GM12878 (cell line): ENCODE results near the gene LHFPL4.

Experiments
- ASH2L ChIP-seq: fragments of 300-600, 200-600 bp; sonication (generic); IDR thresholded peaks from 2 replicates; pipeline ENCODE4 v1.6.1; 2017; ENCODE audit warnings: low read depth, mild to moderate bottlenecking, borderline replicate concordance
- CHD1 ChIP-seq: IDR thresholded peaks from 2 replicates; pipeline ENCODE4 v1.6.1; 2012; ENCODE audit warnings: low read depth, low read length, improper control_type of control experiment
- EZH2 ChIP-seq: IDR thresholded peaks from 2 replicates; pipeline ENCODE4 v1.6.1; 2012; ENCODE audit warnings: low read depth, mild to moderate bottlenecking, control low read depth, inconsistent platforms, low read length, borderline replicate concordance; ENCODE audit not compliant: control insufficient read depth
- HDAC6 ChIP-seq: fragments of 200-600 bp; sonication (generic); IDR thresholded peaks from one replicate; pipeline ENCODE4 v1.8.0; 2017; ENCODE audit warnings: antibody characterized with exemption; ENCODE audit not compliant: unreplicated experiment
- PBX3 ChIP-seq: IDR thresholded peaks from 2 replicates; pipeline ENCODE4 v1.6.1; 2011; ENCODE audit warnings: mild to moderate bottlenecking, low read depth, low read length, moderate library complexity; ENCODE audit not compliant: insufficient replicate concordance
- ZSCAN29 ChIP-seq: fragments of 450-650 bp; IDR thresholded peaks from 2 replicates; pipeline ENCODE4 v1.6.1; 2017; ENCODE audit warnings: mild to moderate bottlenecking, moderate library complexity
- TF ChIP-seq, protein P1 (sequence below), 3 experiments: IDR thresholded peaks in 2 of 3; conservative IDR thresholded peaks in 1 of 3; 2 replicates each; pipeline ENCODE4 v1.5.1; 2011; ENCODE audit warnings: low read depth in 3 of 3, low read length in 3 of 3, mild to moderate bottlenecking in 3 of 3, control low read depth in 2 of 3, moderate library complexity in 2 of 3, inconsistent platforms in 1 of 3, mixed read lengths in 1 of 3; ENCODE audit not compliant: control insufficient read depth in 2 of 3, insufficient read depth in 1 of 3; ENCODE audit errors: extremely low read depth in 1 of 3

GRCh38 chr3:9552252-9552999 lies 1.2 kb downstream of the LHFPL4 start:
- TF ChIP-seq PBX3 (no peak), ZSCAN29 (no peak), CHD1 (no peak), HDAC6 (no peak), ASH2L (no peak), EZH2 (no peak)
- TF ChIP-seq, protein P1, sequence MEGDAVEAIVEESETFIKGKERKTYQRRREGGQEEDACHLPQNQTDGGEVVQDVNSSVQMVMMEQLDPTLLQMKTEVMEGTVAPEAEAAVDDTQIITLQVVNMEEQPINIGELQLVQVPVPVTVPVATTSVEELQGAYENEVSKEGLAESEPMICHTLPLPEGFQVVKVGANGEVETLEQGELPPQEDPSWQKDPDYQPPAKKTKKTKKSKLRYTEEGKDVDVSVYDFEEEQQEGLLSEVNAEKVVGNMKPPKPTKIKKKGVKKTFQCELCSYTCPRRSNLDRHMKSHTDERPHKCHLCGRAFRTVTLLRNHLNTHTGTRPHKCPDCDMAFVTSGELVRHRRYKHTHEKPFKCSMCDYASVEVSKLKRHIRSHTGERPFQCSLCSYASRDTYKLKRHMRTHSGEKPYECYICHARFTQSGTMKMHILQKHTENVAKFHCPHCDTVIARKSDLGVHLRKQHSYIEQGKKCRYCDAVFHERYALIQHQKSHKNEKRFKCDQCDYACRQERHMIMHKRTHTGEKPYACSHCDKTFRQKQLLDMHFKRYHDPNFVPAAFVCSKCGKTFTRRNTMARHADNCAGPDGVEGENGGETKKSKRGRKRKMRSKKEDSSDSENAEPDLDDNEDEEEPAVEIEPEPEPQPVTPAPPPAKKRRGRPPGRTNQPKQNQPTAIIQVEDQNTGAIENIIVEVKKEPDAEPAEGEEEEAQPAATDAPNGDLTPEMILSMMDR (IDR thresholded peaks at IDR 0.05 in 2 of 3, conservative IDR thresholded peaks at IDR 0.05 in 1 of 3; ENCODE audit: control insufficient read depth in 2 of 3, extremely low read depth in 1 of 3, insufficient read depth in 1 of 3, low read depth in 3 of 3, low read length in 3 of 3) = no peak
